Neural progenitor cell (in vitro differentiated cells): ENCODE data around the gene SLC7A1. TPM values are rescaled to one million over a fixed set of nuclear protein-coding genes. Genes with fewer than 3 reads are reported as not detected.

Experiments
- DNase-seq: peaks from one replicate; pipeline ENCODE4 v3.0.0-alpha.2; 2016; ENCODE audit warnings: low spot score
- H2AFZ ChIP-seq: fragments of 200-600 bp; sonication (generic); replicated peaks from 2 replicates; pipeline ENCODE4 v1.6.1; 2016; ENCODE audit warnings: antibody characterized with exemption
- H3F3A ChIP-seq: fragments of 200-600 bp; sonication (generic); 2 replicates; pipeline ENCODE4 v1.6.1; 2016; ENCODE audit warnings: antibody characterized with exemption, low read depth
- H3K27ac ChIP-seq: fragments of 200-600 bp; sonication (generic); 2 replicates; pipeline ENCODE4 v1.5.1; 2016; ENCODE audit warnings: mild to moderate bottlenecking
- H3K27me3 ChIP-seq: fragments of 200-600 bp; sonication (generic); 2 replicates; pipeline ENCODE4 v1.6.1; 2016; ENCODE audit warnings: mild to moderate bottlenecking, moderate library complexity
- H3K36me3 ChIP-seq: fragments of 200-600 bp; sonication (generic); 2 replicates; pipeline ENCODE4 v1.5.1; 2016
- H3K4me1 ChIP-seq: fragments of 200-600 bp; sonication (generic); 2 replicates; pipeline ENCODE4 v1.6.1; 2016; ENCODE audit warnings: mixed run types
- H3K4me2 ChIP-seq: fragments of 200-600 bp; sonication (generic); 2 replicates; pipeline ENCODE4 v1.6.1; 2016
- H3K4me3 ChIP-seq: fragments of 200-600 bp; sonication (generic); 2 replicates; pipeline ENCODE4 v1.5.1; 2016
- H3K79me2 ChIP-seq: fragments of 200-600 bp; sonication (generic); 2 replicates; pipeline ENCODE4 v1.6.1; 2016; ENCODE audit warnings: low read depth
- H3K9ac ChIP-seq: fragments of 200-600 bp; sonication (generic); 2 replicates; pipeline ENCODE4 v1.6.1; 2016
- H3K9me3 ChIP-seq: fragments of 200-600 bp; sonication (generic); 2 replicates; pipeline ENCODE4 v1.5.1; 2016; ENCODE audit warnings: low read depth
- H4K20me1 ChIP-seq: fragments of 200-600 bp; sonication (generic); 2 replicates; pipeline ENCODE4 v1.6.1; 2016; ENCODE audit warnings: low read depth
- H3K27ac Mint-ChIP-seq: 3 replicates; pipeline ENCODE4 v1.8.0; 2021; ENCODE audit warnings: mixed read lengths
- H3K27me3 Mint-ChIP-seq: 2 replicates; pipeline ENCODE4 v1.8.0; 2022; ENCODE audit warnings: low read depth, mild to moderate bottlenecking, inconsistent platforms, moderate library complexity, mixed read lengths; ENCODE audit not compliant: insufficient read depth
- H3K36me3 Mint-ChIP-seq: 3 replicates; pipeline ENCODE4 v1.8.0; 2021; ENCODE audit warnings: mixed read lengths
- H3K4me1 Mint-ChIP-seq: 3 replicates; pipeline ENCODE4 v1.8.0; 2021; ENCODE audit warnings: mixed read lengths
- H3K4me3 Mint-ChIP-seq: 3 replicates; pipeline ENCODE4 v1.8.0; 2021; ENCODE audit warnings: mild to moderate bottlenecking, moderate library complexity, mixed read lengths
- H3K9me3 Mint-ChIP-seq: 3 replicates; pipeline ENCODE4 v1.8.0; 2020; ENCODE audit warnings: mixed read lengths
- CTCF ChIP-seq: fragments of 200-600 bp; sonication (generic); IDR thresholded peaks from 2 replicates; pipeline ENCODE4 v1.5.1; 2017; ENCODE audit warnings: antibody characterized with exemption, mild to moderate bottlenecking
- EZH2 ChIP-seq: fragments of 200-600 bp; sonication (generic); IDR thresholded peaks from 2 replicates; pipeline ENCODE4 v1.6.1; 2017; ENCODE audit warnings: antibody characterized with exemption, mild to moderate bottlenecking, moderate library complexity
- EZH2phosphoT487 ChIP-seq: fragments of 200-600 bp; sonication (generic); IDR thresholded peaks from 2 replicates; pipeline ENCODE4 v1.6.1; 2017; ENCODE audit warnings: antibody characterized with exemption
- total RNA-seq: library from RNA; depleted of rRNA; stranded (reverse); fragments of >200 nt; gene quantifications from 2 replicates; pipeline ENCODE4 v1.2.3, GENCODE V29; 2015; ENCODE audit warnings: low replicate concordance

SLC7A1 gene
- total RNA-seq, 1 donor from 2014 or later = 16.2 TPM

GRCh38 chr13:29493796-29494195 is 101.7 kb downstream of the SLC7A1 start:
- peaks cover 26% of the 10 kb centered on the region for H3K4me1 Mint-ChIP-seq

GRCh38 chr13:29491248-29491647 is 104.2 kb downstream of the SLC7A1 start:
- H3K27ac ChIP-seq = no peak overlapping the region
- H3K36me3 ChIP-seq = no peaks in the 10 kb centered on the region
- Mint-ChIP-seq H3K36me3 (no peaks in the 10 kb centered on the region), H3K4me1 (peaks cover 15% of the 10 kb centered on the region), H3K4me3 (no peak overlapping the region), H3K27me3 (peaks cover 5% of the 10 kb centered on the region), H3K9me3 (peaks cover 4% of the 10 kb centered on the region), H3K27ac (no peak overlapping the region)
- TF ChIP-seq EZH2 = no peak
- no peak for TF ChIP-seq CTCF
- TF ChIP-seq EZH2phosphoT487 = no peak
- H3F3A ChIP-seq = no peaks in the 10 kb centered on the region
- H3K4me1 ChIP-seq = peaks cover 3% of the 10 kb centered on the region
- H2AFZ ChIP-seq = no peak overlapping the region
- H3K4me3 ChIP-seq = no peak overlapping the region
- H3K27me3 ChIP-seq = no peaks in the 10 kb centered on the region
- no peaks in the 10 kb centered on the region for H3K9me3 ChIP-seq
- H4K20me1 ChIP-seq = no peaks in the 10 kb centered on the region
- no peaks in the 10 kb centered on the region for H3K79me2 ChIP-seq
- no peak overlapping the region for H3K9ac ChIP-seq
- DNase-seq = no peak
- H3K4me2 ChIP-seq = no peak overlapping the region

More at GRCh38 chr13:29493796-29494195, 101.7 kb downstream of the SLC7A1 start:
- DNase-seq = no peak
- Histone ChIP-seq H3K79me2 (no peaks in the 10 kb centered on the region), H3K36me3 (no peaks in the 10 kb centered on the region), H3K4me2 (no peak overlapping the region), H4K20me1 (no peaks in the 10 kb centered on the region), H3F3A (no peaks in the 10 kb centered on the region), H2AFZ (no peak overlapping the region), H3K4me1 (peaks cover 7% of the 10 kb centered on the region), H3K27me3 (no peaks in the 10 kb centered on the region), H3K9me3 (no peaks in the 10 kb centered on the region), H3K27ac (no peak overlapping the region), H3K4me3 (no peak overlapping the region), H3K9ac (no peak overlapping the region)
- no peak overlapping the region for H3K4me3 Mint-ChIP-seq
- no peak for TF ChIP-seq EZH2phosphoT487
- TF ChIP-seq CTCF = no peak
- TF ChIP-seq EZH2 = no peak
- H3K27ac Mint-ChIP-seq = no peak overlapping the region
- H3K27me3 Mint-ChIP-seq = peaks cover 13% of the 10 kb centered on the region
- H3K36me3 Mint-ChIP-seq = no peaks in the 10 kb centered on the region
- H3K9me3 Mint-ChIP-seq = peaks cover 2% of the 10 kb centered on the region

- no peaks in the 10 kb centered on the region for H4K20me1 ChIP-seq
- no peak for DNase-seq
- Mint-ChIP-seq H3K27me3 (peaks cover 3% of the 10 kb centered on the region), H3K27ac (no peak overlapping the region), H3K9me3 (peaks cover 4% of the 10 kb centered on the region), H3K36me3 (no peaks in the 10 kb centered on the region), H3K4me1 (peaks cover 11% of the 10 kb centered on the region), H3K4me3 (no peak overlapping the region)
- no peak for TF ChIP-seq EZH2
- no peak overlapping the region for H3K9ac ChIP-seq
- H3K79me2 ChIP-seq = no peaks in the 10 kb centered on the region
- no peaks in the 10 kb centered on the region for H3F3A ChIP-seq
- H3K27ac ChIP-seq = no peak overlapping the region
- H3K4me3 ChIP-seq = no peak overlapping the region
- H3K9me3 ChIP-seq = no peaks in the 10 kb centered on the region
- no peaks in the 10 kb centered on the region for H3K36me3 ChIP-seq
- H3K4me2 ChIP-seq = no peak overlapping the region
- H2AFZ ChIP-seq = no peak overlapping the region
- H3K27me3 ChIP-seq = no peaks in the 10 kb centered on the region
- H3K4me1 ChIP-seq = peaks cover 3% of the 10 kb centered on the region
These were observed 105.0 kb downstream of the SLC7A1 start for GRCh38 chr13:29490561-29490885.

- Histone ChIP-seq H3K27ac (no peak overlapping the region), H3K4me1 (peaks cover 5% of the 10 kb centered on the region), H3K4me3 (no peak overlapping the region), H3K4me2 (no peak overlapping the region), H3K79me2 (no peaks in the 10 kb centered on the region), H3K9ac (no peak overlapping the region), H3K36me3 (no peaks in the 10 kb centered on the region), H2AFZ (no peak overlapping the region), H3K27me3 (no peaks in the 10 kb centered on the region), H3F3A (peaks cover 1% of the 10 kb centered on the region), H3K9me3 (no peaks in the 10 kb centered on the region), H4K20me1 (no peaks in the 10 kb centered on the region)
- peaks cover 15% of the 10 kb centered on the region for H3K4me1 Mint-ChIP-seq
- peaks cover 3% of the 10 kb centered on the region for H3K27me3 Mint-ChIP-seq
- TF ChIP-seq CTCF (no peak), EZH2 (no peak), EZH2phosphoT487 (no peak)
- H3K36me3 Mint-ChIP-seq = no peaks in the 10 kb centered on the region
- H3K4me3 Mint-ChIP-seq = no peak overlapping the region
- peaks cover 4% of the 10 kb centered on the region for H3K9me3 Mint-ChIP-seq
- DNase-seq = no peak
- H3K27ac Mint-ChIP-seq = no peak overlapping the region
These were observed 105.6 kb downstream of the SLC7A1 start for GRCh38 chr13:29489650-29490560.
